LNCaP clone FGC (cell line): ENCODE results near the gene USP5.

ENCODE experiments used
- DNase-seq: peaks from one replicate; pipeline ENCODE4 v3.0.0-alpha.2; 2011; ENCODE audit warnings: low read depth
- H3K4me3 ChIP-seq: 2 replicates; pipeline ENCODE4 v1.5.1; 2011; ENCODE audit warnings: mild to moderate bottlenecking, low read depth, low read length, control low read depth
- TF ChIP-seq, protein P1 (sequence below): IDR thresholded peaks from 2 replicates; pipeline ENCODE4 v1.5.1; 2012; ENCODE audit warnings: mild to moderate bottlenecking; ENCODE audit not compliant: control insufficient read depth, insufficient read depth; ENCODE audit errors: extremely low read depth

USP5 gene

GRCh38 chr12:6843118-6843902, 8.6 kb upstream of the USP5 start:
- no peak for DNase-seq
- TF ChIP-seq, protein P1, sequence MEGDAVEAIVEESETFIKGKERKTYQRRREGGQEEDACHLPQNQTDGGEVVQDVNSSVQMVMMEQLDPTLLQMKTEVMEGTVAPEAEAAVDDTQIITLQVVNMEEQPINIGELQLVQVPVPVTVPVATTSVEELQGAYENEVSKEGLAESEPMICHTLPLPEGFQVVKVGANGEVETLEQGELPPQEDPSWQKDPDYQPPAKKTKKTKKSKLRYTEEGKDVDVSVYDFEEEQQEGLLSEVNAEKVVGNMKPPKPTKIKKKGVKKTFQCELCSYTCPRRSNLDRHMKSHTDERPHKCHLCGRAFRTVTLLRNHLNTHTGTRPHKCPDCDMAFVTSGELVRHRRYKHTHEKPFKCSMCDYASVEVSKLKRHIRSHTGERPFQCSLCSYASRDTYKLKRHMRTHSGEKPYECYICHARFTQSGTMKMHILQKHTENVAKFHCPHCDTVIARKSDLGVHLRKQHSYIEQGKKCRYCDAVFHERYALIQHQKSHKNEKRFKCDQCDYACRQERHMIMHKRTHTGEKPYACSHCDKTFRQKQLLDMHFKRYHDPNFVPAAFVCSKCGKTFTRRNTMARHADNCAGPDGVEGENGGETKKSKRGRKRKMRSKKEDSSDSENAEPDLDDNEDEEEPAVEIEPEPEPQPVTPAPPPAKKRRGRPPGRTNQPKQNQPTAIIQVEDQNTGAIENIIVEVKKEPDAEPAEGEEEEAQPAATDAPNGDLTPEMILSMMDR, result no peak
- H3K4me3 ChIP-seq, result no peak overlapping the region

- no peak overlapping the region for H3K4me3 ChIP-seq
- TF ChIP-seq, protein P1, result no peak
- no peak for DNase-seq
Measured at GRCh38 chr12:6845395-6845794, 6.6 kb upstream of the USP5 start.

DNA sequence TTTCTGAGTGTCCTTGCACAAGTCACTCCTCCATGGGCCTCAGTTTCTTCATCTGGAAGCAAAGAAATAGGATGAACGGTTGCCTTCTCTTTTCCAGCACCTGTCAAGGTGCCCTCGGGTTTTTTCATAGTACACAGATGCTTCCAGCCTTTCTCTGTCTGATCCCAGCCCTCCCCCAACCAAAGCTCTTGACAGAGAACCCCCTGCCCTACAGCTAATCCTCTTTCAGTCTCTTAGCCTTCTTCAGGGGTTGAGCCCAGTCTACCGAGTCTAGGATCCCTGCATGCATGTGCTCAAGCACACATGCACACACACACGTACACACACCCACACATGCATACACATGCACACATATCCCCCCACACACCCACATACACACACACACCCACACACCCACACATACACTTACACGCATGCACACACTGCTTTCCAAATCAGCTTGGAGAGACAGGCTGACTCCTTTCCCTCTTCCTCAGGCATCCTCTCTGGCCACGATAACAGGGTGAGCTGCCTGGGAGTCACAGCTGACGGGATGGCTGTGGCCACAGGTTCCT, 5.6 kb upstream of the USP5 start:
- H3K4me3 ChIP-seq, result no peak overlapping the region
- DNase-seq, result no peak
- TF ChIP-seq, protein P1, result no peak

DNA sequence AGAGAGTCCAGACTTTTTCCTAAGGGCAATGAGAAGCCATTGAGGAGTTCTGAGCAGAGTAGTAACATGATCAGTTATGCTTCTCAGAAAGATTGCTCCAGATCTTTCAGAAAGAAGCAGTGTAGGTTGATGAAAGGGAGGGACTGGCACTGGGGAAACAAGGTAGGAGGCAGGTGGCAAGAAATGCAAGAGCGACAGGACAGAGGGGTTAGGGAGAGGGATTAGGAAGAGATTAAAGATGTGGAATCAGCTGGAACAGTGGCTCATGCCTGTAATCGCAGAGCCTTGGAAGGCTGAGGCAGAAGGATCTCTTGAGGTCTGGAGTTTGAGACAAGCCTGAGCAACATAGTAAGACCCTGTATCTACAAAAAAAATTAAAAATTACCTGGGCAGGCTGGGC, 4.3 kb upstream of the USP5 start:
- TF ChIP-seq, protein P1, result no peak
- DNase-seq, result no peak
- H3K4me3 ChIP-seq, result no peak overlapping the region

DNA sequence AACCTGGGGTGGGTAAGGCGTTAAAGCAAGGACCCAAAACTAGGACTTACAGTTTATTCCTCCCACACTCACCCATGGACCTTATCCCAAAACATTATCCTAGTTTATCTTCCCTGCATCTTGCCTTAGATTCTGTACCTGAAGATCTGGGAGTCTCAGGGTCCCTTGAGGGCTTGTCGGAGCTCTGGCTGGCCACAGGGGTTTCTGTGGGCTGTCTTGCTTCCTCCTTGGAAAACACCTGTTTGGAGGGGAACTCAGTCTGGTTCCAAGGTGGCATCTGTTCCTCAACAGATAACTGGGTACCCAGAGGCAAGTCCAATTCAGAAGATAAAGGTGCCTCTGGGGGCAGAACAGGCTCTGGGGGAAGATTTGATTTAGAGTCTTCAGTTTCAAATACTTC, 2.5 kb upstream of the USP5 start:
- DNase-seq, result no peak
- TF ChIP-seq, protein P1, result no peak
- H3K4me3 ChIP-seq, result no peak overlapping the region; the same call in 1 of the 2 replicates

DNA sequence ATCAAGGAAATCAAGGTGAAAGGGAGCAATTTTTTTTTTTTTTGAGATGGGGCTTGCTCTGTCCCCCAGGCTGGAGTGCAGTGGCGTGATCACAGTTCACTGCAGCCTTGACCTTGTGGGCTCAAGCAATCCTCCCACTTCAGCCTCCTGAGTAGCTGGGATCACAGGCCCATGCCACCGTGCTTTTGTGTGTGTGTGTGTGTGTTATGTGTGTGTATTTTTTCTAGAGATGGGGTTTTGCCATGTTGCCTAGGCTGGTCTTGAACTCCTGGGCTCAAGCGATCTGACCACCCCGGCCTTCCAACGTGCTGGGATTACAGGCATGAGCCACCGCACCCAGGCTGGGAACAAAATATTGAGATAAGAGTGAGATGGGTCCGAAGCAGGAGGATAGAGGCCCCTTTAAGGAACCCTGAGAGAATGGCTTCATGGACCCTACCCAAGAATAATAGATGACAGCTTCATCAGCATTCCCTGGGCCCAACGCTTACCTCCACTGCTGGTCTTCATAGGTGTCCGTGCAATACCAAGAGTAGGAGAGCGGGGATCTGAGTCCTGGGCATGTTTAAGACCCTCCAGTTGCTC, 1.9 kb upstream of the USP5 start:
- peak overlapping the region; percentile 88 for H3K4me3 ChIP-seq
- TF ChIP-seq, protein P1, result no peak
- DNase-seq, result no peak

GRCh38 chr12:6850796-6851152, 1.2 kb upstream of the USP5 start:
- peak overlapping the region; percentile 88 for H3K4me3 ChIP-seq
- no peak for DNase-seq
- TF ChIP-seq, protein P1, result no peak
